Skeletal muscle tissue (tissue), 4 donors: ENCODE results near the gene PLEKHB2. TPM values are rescaled to one million over a fixed set of nuclear protein-coding genes. Genes with fewer than 3 reads are reported as not detected.
"Not testable (repeated sequence)": the region's sequence is repeated elsewhere in the genome, so short reads cannot be mapped to it uniquely, and the experiment has no call there.

ENCODE experiments used
- H3K27ac ChIP-seq: one replicate; pipeline ENCODE4 v1.7.0; 2013; ENCODE audit warnings: mild to moderate bottlenecking, low read depth, low read length, inconsistent platforms
- H3K27me3 ChIP-seq, 3 donors: one replicate each; pipeline ENCODE4 v1.7.0; 2013; ENCODE audit warnings: low read length in 3 of 3; ENCODE audit not compliant: control insufficient read depth in 3 of 3, insufficient read depth in 3 of 3
- H3K36me3 ChIP-seq, 3 donors: one replicate each; pipeline ENCODE4 v1.7.0; 2013; ENCODE audit warnings: low read length in 3 of 3; ENCODE audit not compliant: control insufficient read depth in 3 of 3, insufficient read depth in 3 of 3
- H3K4me1 ChIP-seq, 3 donors: one replicate each; pipeline ENCODE4 v1.7.0; 2013; ENCODE audit warnings: low read length in 3 of 3, mild to moderate bottlenecking in 3 of 3; ENCODE audit not compliant: control insufficient read depth in 3 of 3, insufficient read depth in 3 of 3
- H3K4me3 ChIP-seq, 3 donors: one replicate each; pipeline ENCODE4 v1.7.0; 2013; ENCODE audit warnings: low read length in 3 of 3
- H3K9ac ChIP-seq, 3 donors: one replicate each; pipeline ENCODE4 v1.7.0; 2013; ENCODE audit warnings: low read length in 3 of 3, mild to moderate bottlenecking in 3 of 3, moderate library complexity in 2 of 3, low read depth in 1 of 3
- H3K9me3 ChIP-seq, 3 donors: one replicate each; pipeline ENCODE4 v1.7.0; 2013; ENCODE audit warnings: low read length in 3 of 3; ENCODE audit not compliant: control insufficient read depth in 3 of 3
- total RNA-seq: library from RNA; depleted of rRNA; stranded (reverse); fragments of >200 nt; gene quantifications from one replicate; pipeline ENCODE4 v1.2.3, GENCODE V29; 2014
- donor health status: Osteomylitis.

The PLEKHB2 gene
- total RNA-seq, 1 donor from 2014 or later = 46.4 TPM

- H3K4me3 ChIP-seq = no peak overlapping the region
- H3K9me3 ChIP-seq = no peaks in the 10 kb centered on the region
- H3K27me3 ChIP-seq = no peaks in the 10 kb centered on the region
- H3K36me3 ChIP-seq = peaks cover 20 to 35% (median 34%) of the 10 kb centered on the region in 3 donors
- no peaks in the 10 kb centered on the region for H3K4me1 ChIP-seq
- no peak overlapping the region for H3K9ac ChIP-seq
- no peak overlapping the region for H3K27ac ChIP-seq
Observed at GRCh38 chr2:131132729-131133128, 27.6 kb downstream of the PLEKHB2 start.

- Histone ChIP-seq H3K4me3 (no peak overlapping the region), H3K9ac (no peak overlapping the region), H3K27ac (no peak overlapping the region), H3K4me1 (no peaks in the 10 kb centered on the region), H3K9me3 (no peaks in the 10 kb centered on the region), H3K27me3 (no peaks in the 10 kb centered on the region), H3K36me3 (peaks cover 17 to 43% (median 37%) of the 10 kb centered on the region in 3 donors)
Observed at GRCh38 chr2:131140581-131140980, 35.4 kb downstream of the PLEKHB2 start.

GRCh38 chr2:131142849-131143248 is 37.7 kb downstream of the PLEKHB2 start:
- Histone ChIP-seq H3K4me1 (no peaks in the 10 kb centered on the region), H3K4me3 (no peak overlapping the region), H3K9me3 (no peaks in the 10 kb centered on the region), H3K9ac (no peak overlapping the region), H3K27me3 (no peaks in the 10 kb centered on the region), H3K27ac (no peak overlapping the region), H3K36me3 (peaks cover 24 to 54% (median 51%) of the 10 kb centered on the region in 3 donors)

- no peaks in the 10 kb centered on the region for H3K9me3 ChIP-seq
- H3K36me3 ChIP-seq = peaks cover 31 to 60% (median 59%) of the 10 kb centered on the region in 3 donors
- H3K9ac ChIP-seq = no peak overlapping the region
- no peaks in the 10 kb centered on the region for H3K4me1 ChIP-seq
- H3K27ac ChIP-seq = no peak overlapping the region
- no peak overlapping the region for H3K4me3 ChIP-seq
- no peaks in the 10 kb centered on the region for H3K27me3 ChIP-seq
Observed at GRCh38 chr2:131143803-131144202, 38.7 kb downstream of the PLEKHB2 start.

GRCh38 chr2:131145040-131145439 is 39.9 kb downstream of the PLEKHB2 start:
- Histone ChIP-seq H3K4me1 (no peaks in the 10 kb centered on the region), H3K4me3 (no peak overlapping the region), H3K9me3 (no peaks in the 10 kb centered on the region), H3K9ac (no peak overlapping the region), H3K27me3 (no peaks in the 10 kb centered on the region), H3K36me3 (peaks cover 34 to 55% (median 54%) of the 10 kb centered on the region in 3 donors), H3K27ac (no peak overlapping the region)

GRCh38 chr2:131146231-131146630 is 41.1 kb downstream of the PLEKHB2 start:
- Histone ChIP-seq H3K4me1 (no peaks in the 10 kb centered on the region), H3K27ac (no peak overlapping the region), H3K9me3 (no peaks in the 10 kb centered on the region), H3K9ac (no peak overlapping the region), H3K4me3 (no peak overlapping the region), H3K36me3 (peaks cover 36 to 52% (median 52%) of the 10 kb centered on the region in 3 donors), H3K27me3 (no peaks in the 10 kb centered on the region)

- H3K4me1 ChIP-seq = no peaks in the 10 kb centered on the region
- no peak overlapping the region for H3K4me3 ChIP-seq
- H3K27me3 ChIP-seq = no peaks in the 10 kb centered on the region
- H3K27ac ChIP-seq = no peak overlapping the region
- no peaks in the 10 kb centered on the region for H3K9me3 ChIP-seq
- no peak overlapping the region for H3K9ac ChIP-seq
- H3K36me3 ChIP-seq = peaks cover 37 to 53% (median 49%) of the 10 kb centered on the region in 3 donors
Observed at GRCh38 chr2:131146749-131147148, 41.6 kb downstream of the PLEKHB2 start.

GRCh38 chr2:131148426-131148825 is 43.3 kb downstream of the PLEKHB2 start:
- H3K27ac ChIP-seq = no peak overlapping the region
- no peaks in the 10 kb centered on the region for H3K4me1 ChIP-seq
- H3K36me3 ChIP-seq = peaks cover 37 to 45% (median 41%) of the 10 kb centered on the region in 3 donors
- H3K27me3 ChIP-seq = no peaks in the 10 kb centered on the region
- no peaks in the 10 kb centered on the region for H3K9me3 ChIP-seq
- no peak overlapping the region for H3K9ac ChIP-seq
- no peak overlapping the region for H3K4me3 ChIP-seq

- not testable (repeated sequence) for H3K9me3 ChIP-seq, H3K4me3 ChIP-seq, H3K27ac ChIP-seq, H3K27me3 ChIP-seq, H3K4me1 ChIP-seq, H3K9ac ChIP-seq
- H3K36me3 ChIP-seq = peaks cover 27 to 40% (median 31%) of the 10 kb centered on the region in 3 donors
Observed at GRCh38 chr2:131150109-131150508, 45.0 kb downstream of the PLEKHB2 start.

- H3K4me1 ChIP-seq = no peaks in the 10 kb centered on the region
- no peaks in the 10 kb centered on the region for H3K9me3 ChIP-seq
- H3K4me3 ChIP-seq = no peak overlapping the region
- no peak overlapping the region for H3K9ac ChIP-seq
- H3K36me3 ChIP-seq = peaks cover 24 to 36% (median 26%) of the 10 kb centered on the region in 3 donors
- no peak overlapping the region for H3K27ac ChIP-seq
- peaks cover 0 to 3% (median 0%) of the 10 kb centered on the region in 3 donors for H3K27me3 ChIP-seq
Observed at GRCh38 chr2:131151398-131151797, 46.3 kb downstream of the PLEKHB2 start.
